Measurements from ENCODE around the gene FOXO1. TPM values are rescaled to one million over a fixed set of nuclear protein-coding genes. Genes with fewer than 3 reads are reported as not detected.

The FOXO1 gene
- total RNA-seq, 1 donor from 2014 or later, result 13.2 TPM

DNA sequence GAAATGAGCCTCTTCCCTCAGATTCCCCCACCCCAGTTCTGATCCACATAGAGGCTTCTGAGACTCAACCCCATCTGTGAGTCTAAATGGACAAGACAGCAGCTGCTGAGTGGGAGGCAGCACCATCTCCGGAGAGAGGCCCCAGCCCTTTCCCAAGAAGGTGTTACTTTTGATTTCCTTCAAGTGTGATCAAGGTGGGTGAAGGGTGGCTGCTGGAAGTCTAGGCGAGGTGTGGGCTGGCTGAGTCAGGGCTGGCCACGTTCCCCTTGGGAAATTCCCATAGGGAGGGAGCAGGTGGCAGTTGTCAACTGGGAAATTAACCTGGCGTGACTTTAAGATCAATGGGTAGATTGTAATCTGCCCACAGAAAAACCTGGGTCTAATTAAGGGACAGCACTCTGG, 148.0 kb downstream of the FOXO1 start:
- TF ChIP-seq, protein P1, sequence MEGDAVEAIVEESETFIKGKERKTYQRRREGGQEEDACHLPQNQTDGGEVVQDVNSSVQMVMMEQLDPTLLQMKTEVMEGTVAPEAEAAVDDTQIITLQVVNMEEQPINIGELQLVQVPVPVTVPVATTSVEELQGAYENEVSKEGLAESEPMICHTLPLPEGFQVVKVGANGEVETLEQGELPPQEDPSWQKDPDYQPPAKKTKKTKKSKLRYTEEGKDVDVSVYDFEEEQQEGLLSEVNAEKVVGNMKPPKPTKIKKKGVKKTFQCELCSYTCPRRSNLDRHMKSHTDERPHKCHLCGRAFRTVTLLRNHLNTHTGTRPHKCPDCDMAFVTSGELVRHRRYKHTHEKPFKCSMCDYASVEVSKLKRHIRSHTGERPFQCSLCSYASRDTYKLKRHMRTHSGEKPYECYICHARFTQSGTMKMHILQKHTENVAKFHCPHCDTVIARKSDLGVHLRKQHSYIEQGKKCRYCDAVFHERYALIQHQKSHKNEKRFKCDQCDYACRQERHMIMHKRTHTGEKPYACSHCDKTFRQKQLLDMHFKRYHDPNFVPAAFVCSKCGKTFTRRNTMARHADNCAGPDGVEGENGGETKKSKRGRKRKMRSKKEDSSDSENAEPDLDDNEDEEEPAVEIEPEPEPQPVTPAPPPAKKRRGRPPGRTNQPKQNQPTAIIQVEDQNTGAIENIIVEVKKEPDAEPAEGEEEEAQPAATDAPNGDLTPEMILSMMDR (IDR thresholded peaks at IDR 0.05; ENCODE audit: borderline replicate concordance), result no peak
- no peak for DNase-seq
- H3K27ac ChIP-seq (replicated peaks), result no peak overlapping the region
- no peaks in the 10 kb centered on the region for H3K36me3 ChIP-seq
- H3K9me3 ChIP-seq (replicated peaks), result no peaks in the 10 kb centered on the region
- H3K27me3 ChIP-seq (ENCODE audit: low read depth), result no peaks in the 10 kb centered on the region
- peaks cover 6% of the 10 kb centered on the region for H3K4me1 ChIP-seq
- H3K4me3 ChIP-seq, result no peak overlapping the region
- intact Hi-C loops (cut with micrococcal nuclease), result no loop called here

DNA sequence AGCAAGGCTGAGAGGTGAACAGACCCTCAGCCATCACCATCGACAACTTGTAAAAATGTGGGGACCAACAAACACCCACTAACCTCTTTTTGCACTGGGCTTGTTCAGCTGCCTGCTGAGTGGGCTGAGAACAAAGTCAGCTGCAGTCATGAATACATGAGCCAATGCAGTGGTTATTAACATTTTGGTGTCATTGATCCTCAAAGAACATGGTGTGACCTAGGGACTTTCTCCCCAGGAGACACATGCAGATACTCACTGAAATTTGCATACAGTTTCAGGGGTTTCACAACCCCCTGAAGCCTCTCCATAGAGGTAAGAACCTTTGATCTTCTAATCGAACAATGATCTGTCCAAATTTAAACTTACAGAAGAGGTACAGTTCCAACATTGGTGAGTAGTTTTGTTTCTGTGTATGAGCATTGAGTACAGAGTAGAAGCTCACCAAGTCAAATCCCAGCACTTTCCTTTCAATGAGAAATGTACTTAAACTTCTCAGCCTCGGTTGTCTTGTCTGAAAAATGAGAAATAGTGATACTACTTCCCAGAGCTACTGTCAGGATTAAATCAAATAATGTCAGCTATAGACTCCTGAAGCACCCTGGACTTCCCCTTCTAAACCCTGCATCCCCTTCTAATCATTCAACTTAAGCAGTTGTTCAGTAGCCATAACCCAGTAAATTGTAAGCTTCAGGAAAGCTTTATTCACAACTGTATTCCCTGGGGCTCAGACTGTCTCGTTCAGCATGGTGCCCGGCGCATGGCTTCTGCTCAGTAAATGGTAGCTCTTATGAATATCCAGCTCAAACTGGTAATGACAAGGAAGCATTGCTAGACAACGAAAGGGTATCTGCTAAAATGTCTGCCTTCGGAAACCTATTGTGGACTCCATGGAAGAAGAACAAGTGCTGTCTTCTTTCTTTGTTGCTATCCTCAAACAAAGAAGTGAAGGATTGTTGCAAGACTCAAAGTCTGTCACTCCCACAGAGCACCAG, 148.7 kb downstream of the FOXO1 start:
- TF ChIP-seq, protein P1 (IDR thresholded peaks at IDR 0.05; ENCODE audit: borderline replicate concordance), result no peak
- intact Hi-C loops (cut with micrococcal nuclease), result no loop called here

DNA sequence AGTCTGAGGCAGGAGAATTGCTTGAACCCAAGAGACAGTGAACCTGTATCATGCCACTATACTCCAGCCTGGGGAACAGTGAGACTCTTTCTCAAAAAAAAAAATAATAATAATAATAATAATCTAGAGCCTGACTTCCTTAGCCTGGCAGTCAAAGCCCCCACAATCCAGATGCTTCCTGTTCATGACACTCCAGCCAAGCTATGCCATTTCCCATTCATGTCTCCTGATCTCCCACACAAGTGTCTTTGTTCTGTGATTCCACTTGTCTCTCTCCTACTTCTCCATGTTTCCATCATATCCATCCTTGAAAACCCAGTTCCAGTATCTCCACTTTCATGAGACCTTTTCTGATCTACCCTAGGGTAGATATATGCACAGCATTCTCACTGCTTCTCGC, 150.7 kb downstream of the FOXO1 start:
- no peaks in the 10 kb centered on the region for H3K36me3 ChIP-seq
- H3K4me1 ChIP-seq, result peaks cover 6% of the 10 kb centered on the region
- intact Hi-C loops (cut with micrococcal nuclease), result no loop called here
- DNase-seq, result no peak
- H3K27ac ChIP-seq (replicated peaks), result no peak overlapping the region
- H3K9me3 ChIP-seq (replicated peaks), result no peaks in the 10 kb centered on the region
- no peaks in the 10 kb centered on the region for H3K27me3 ChIP-seq (ENCODE audit: low read depth)
- H3K4me3 ChIP-seq, result no peak overlapping the region
- TF ChIP-seq, protein P1 (IDR thresholded peaks at IDR 0.05; ENCODE audit: borderline replicate concordance), result no peak

More for the DNA sequence above, 148.7 kb downstream of the FOXO1 start:
- no peaks in the 10 kb centered on the region for H3K9me3 ChIP-seq (replicated peaks)
- no peaks in the 10 kb centered on the region for H3K27me3 ChIP-seq (ENCODE audit: low read depth)
- no peak for DNase-seq
- H3K27ac ChIP-seq (replicated peaks), result no peak overlapping the region
- H3K4me1 ChIP-seq, result peaks cover 6% of the 10 kb centered on the region
- H3K4me3 ChIP-seq, result no peak overlapping the region
- no peaks in the 10 kb centered on the region for H3K36me3 ChIP-seq

DNA sequence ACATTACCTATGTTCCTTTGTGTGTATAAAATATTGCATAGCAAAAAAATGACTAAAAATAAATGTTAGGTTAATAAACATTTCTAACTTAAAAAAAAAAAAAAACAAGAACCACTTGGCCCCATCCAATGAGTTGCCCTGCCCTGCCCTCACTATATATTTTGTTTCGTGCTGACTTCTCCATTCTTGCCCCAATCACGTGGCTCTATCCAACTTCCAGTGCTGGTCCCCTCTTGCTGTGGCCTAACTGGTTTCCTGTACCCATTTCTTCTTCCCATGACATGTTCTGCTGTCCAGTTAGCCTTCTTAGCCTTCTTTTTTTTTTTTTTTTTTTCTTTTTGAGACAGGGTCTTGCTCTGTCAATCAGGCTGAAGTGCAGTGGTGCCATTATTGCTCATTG, 151.6 kb downstream of the FOXO1 start:
- no peak for DNase-seq
- no peaks in the 10 kb centered on the region for H3K9me3 ChIP-seq (replicated peaks)
- no peaks in the 10 kb centered on the region for H3K36me3 ChIP-seq
- intact Hi-C loops (cut with micrococcal nuclease), result no loop called here
- no peak overlapping the region for H3K27ac ChIP-seq (replicated peaks)
- H3K4me3 ChIP-seq, result no peak overlapping the region
- peaks cover 5% of the 10 kb centered on the region for H3K4me1 ChIP-seq
- TF ChIP-seq, protein P1 (IDR thresholded peaks at IDR 0.05; ENCODE audit: borderline replicate concordance), result no peak
- H3K27me3 ChIP-seq (ENCODE audit: low read depth), result no peaks in the 10 kb centered on the region

DNA sequence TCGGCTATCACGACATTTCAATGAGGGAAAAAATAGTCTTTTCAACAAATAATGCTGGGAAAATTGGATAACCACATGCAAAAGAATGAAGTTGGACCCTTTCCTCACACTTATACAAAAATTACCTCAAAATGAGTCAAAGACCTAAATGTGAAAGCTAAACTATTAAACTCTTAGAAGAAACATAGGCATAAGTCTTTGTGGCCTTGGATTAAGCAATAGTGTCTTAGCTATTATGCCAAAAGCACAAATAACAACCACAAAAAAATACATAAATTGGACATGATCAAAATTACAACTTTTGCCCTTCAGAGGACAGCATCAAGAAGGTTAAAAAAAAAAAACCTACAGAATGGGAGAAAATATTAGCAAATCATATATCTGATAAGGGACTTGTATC, 156.6 kb downstream of the FOXO1 start:
- no peaks in the 10 kb centered on the region for H3K36me3 ChIP-seq
- H3K27me3 ChIP-seq (ENCODE audit: low read depth), result no peaks in the 10 kb centered on the region
- TF ChIP-seq, protein P1 (IDR thresholded peaks at IDR 0.05; ENCODE audit: borderline replicate concordance), result no peak
- H3K4me1 ChIP-seq, result peaks cover 24% of the 10 kb centered on the region
- H3K9me3 ChIP-seq (replicated peaks), result no peaks in the 10 kb centered on the region
- H3K27ac ChIP-seq (replicated peaks), result no peak overlapping the region
- DNase-seq, result no peak
- intact Hi-C loops (cut with micrococcal nuclease), result no loop called here
- H3K4me3 ChIP-seq, result no peak overlapping the region
